H54 (cell line): ENCODE measurements around the gene SLC32A1.

Experiments
- DNase-seq: peaks from one replicate; pipeline ENCODE4 v3.0.0; 2011; ENCODE audit warnings: low spot score, mixed read lengths; ENCODE audit not compliant: insufficient read length
- FAIRE-seq: peaks from 3 replicates; lab custom pipeline; 2011; peaks lifted over from hg19 to GRCh38; lab: Jason Lieb, UNC
- POLR2A ChIP-seq: IDR thresholded peaks from 2 replicates; pipeline ENCODE4 v1.6.1; 2011; ENCODE audit warnings: low read depth, mild to moderate bottlenecking, low read length

The SLC32A1 gene

GRCh38 chr20:38774167-38774566 is 49.9 kb downstream of the SLC32A1 start:
- no peak for DNase-seq
- no peak for FAIRE-seq
- no peak for TF ChIP-seq POLR2A

GRCh38 chr20:38776363-38776762 is 52.1 kb downstream of the SLC32A1 start:
- FAIRE-seq (no peak), DNase-seq (no peak)
- TF ChIP-seq POLR2A, result no peak
